ENCODE measurements around the gene KRT1. TPM values are rescaled to one million over a fixed set of nuclear protein-coding genes. Genes with fewer than 3 reads are reported as not detected.

KRT1 gene
- total and polyA plus RNA-seq, 3 experiments from 2014 or later: 3.4 TPM; not detected in 2

GRCh38 chr12:52697058-52697582 lies 16.9 kb upstream of the KRT1 start:
- Histone ChIP-seq H3K27ac (ENCODE audit: low read depth, low read length) (no peak overlapping the region), H3K4me3 (ENCODE audit: low read length) (no peak overlapping the region), H3K4me1 (ENCODE audit: insufficient read depth, low read length) (peaks cover 5% of the 10 kb centered on the region), H3K27me3 (ENCODE audit: insufficient read depth, low read length, poor library complexity, severe bottlenecking) (no peaks in the 10 kb centered on the region), H3K36me3 (ENCODE audit: insufficient read depth, low read length) (no peaks in the 10 kb centered on the region), H3K9me3 (ENCODE audit: low read length) (no peaks in the 10 kb centered on the region)
- peaks cover 2 to 9% (median 5%) of the 10 kb centered on the region in 3 donors for H3K4me1 Mint-ChIP-seq
- H3K27me3 Mint-ChIP-seq: peaks cover 10 to 58% of the 10 kb centered on the region in 2 donors
- peaks cover 0 to 2% (median 0%) of the 10 kb centered on the region in 3 donors for H3K36me3 Mint-ChIP-seq
- H3K9me3 Mint-ChIP-seq: no peaks in the 10 kb centered on the region
- no peak for DNase-seq
- peak overlapping the region in 1 of 8 donors; percentile 92 for H3K27ac Mint-ChIP-seq
- ChIA-PET POLR2A (no interaction called here), CTCF (no interaction called here)
- H3K4me3 Mint-ChIP-seq: no peak overlapping the region

DNA sequence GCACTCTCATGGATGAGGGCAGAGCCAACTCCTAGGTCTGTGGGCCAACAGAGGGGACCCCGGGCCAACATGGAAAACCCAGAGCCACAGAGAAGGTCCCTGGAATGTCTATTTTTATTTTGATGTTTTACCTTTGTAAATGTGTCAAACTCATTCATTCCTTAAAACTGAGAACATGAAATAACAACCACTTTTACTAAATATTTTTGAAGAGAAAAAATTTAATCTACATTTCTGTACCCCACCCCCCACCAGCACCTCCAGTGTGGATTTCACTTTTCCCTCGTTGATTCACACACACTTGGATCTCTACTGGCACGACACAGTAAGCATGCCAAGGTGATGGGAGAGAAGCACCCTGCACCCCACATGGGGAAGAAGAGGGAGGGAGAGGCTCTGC lies 16.4 kb upstream of the KRT1 start:
- H3K4me3 Mint-ChIP-seq: no peak overlapping the region

DNA sequence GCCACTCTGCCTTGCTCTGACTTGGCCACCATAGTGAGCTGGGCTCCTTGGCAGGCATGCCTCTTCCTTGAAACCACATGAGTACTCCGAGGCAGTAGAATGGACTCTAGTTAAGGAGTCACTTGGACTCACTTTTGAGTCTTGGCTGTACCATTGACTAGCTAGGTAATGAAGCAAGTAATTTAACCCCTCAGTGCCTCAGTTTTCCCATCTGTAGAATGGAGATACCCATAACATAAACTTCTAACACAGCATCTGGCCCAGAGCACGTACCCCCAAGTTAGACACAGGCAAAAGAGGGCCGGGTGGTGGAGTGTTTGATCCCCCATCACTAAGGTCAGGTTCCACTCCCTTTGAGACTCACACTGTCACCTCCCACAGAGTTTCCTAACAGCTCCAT lies 14.8 kb upstream of the KRT1 start:
- CTCF ChIA-PET: no interaction called here
- no peak for DNase-seq

More for the DNA sequence above, 16.4 kb upstream of the KRT1 start:
- Histone ChIP-seq H3K27me3 (ENCODE audit: insufficient read depth, low read length, poor library complexity, severe bottlenecking) (no peaks in the 10 kb centered on the region), H3K27ac (ENCODE audit: low read depth, low read length) (no peak overlapping the region), H3K36me3 (ENCODE audit: insufficient read depth, low read length) (no peaks in the 10 kb centered on the region), H3K4me3 (ENCODE audit: low read length) (no peak overlapping the region), H3K9me3 (ENCODE audit: low read length) (no peaks in the 10 kb centered on the region), H3K4me1 (ENCODE audit: insufficient read depth, low read length) (peaks cover 10% of the 10 kb centered on the region)
- CTCF ChIA-PET: no interaction called here
- no peaks in the 10 kb centered on the region for H3K9me3 Mint-ChIP-seq
- H3K27me3 Mint-ChIP-seq: peaks cover 8 to 53% of the 10 kb centered on the region in 2 donors
- DNase-seq: no peak
- H3K4me1 Mint-ChIP-seq: peaks cover 5 to 14% (median 9%) of the 10 kb centered on the region in 3 donors
- no peak overlapping the region for H3K27ac Mint-ChIP-seq
- peaks cover 0 to 2% (median 0%) of the 10 kb centered on the region in 3 donors for H3K36me3 Mint-ChIP-seq
- POLR2A ChIA-PET: no interaction called here

DNA sequence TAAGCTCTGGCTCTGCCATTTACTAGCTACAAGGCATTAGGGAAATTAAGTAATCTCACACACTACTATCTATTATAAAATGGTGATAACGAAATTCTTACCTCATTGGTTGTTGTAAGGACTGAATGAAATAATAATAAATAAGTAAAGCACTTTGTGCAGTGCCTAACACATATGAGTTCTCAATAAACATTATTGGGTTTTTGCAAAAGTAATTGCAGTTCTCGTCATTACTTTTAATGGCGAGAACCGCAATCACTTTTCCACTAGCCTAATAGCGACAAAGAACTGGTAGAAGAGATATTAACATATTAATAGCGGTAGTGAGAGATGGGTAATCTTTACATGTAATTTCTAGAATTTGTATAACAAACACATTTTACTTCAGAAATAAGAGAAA lies 13.9 kb upstream of the KRT1 start:
- Mint-ChIP-seq H3K27ac (no peak overlapping the region), H3K9me3 (no peaks in the 10 kb centered on the region), H3K27me3 (peaks cover 12 to 47% of the 10 kb centered on the region in 2 donors), H3K36me3 (peaks cover 0 to 2% (median 0%) of the 10 kb centered on the region in 3 donors), H3K4me3 (no peak overlapping the region), H3K4me1 (peaks cover 13 to 33% (median 30%) of the 10 kb centered on the region in 3 donors)
- CTCF ChIA-PET: interaction anchor here (1.5 kb wide), 1 partner anchor 52 kb away, joined by 3 read pairs; no protein-coding TSS in a partner anchor
- POLR2A ChIA-PET: no interaction called here
- no peak overlapping the region for H3K4me3 ChIP-seq (ENCODE audit: low read length)
- H3K27ac ChIP-seq (ENCODE audit: low read depth, low read length): no peak overlapping the region
- no peaks in the 10 kb centered on the region for H3K36me3 ChIP-seq (ENCODE audit: insufficient read depth, low read length)
- DNase-seq: no peak
- H3K9me3 ChIP-seq (ENCODE audit: low read length): no peaks in the 10 kb centered on the region
- peaks cover 24% of the 10 kb centered on the region for H3K4me1 ChIP-seq (ENCODE audit: insufficient read depth, low read length)
- no peaks in the 10 kb centered on the region for H3K27me3 ChIP-seq (ENCODE audit: insufficient read depth, low read length, poor library complexity, severe bottlenecking)

More for the DNA sequence above, 14.8 kb upstream of the KRT1 start:
- H3K27ac ChIP-seq (ENCODE audit: low read depth, low read length): no peak overlapping the region
- Mint-ChIP-seq H3K4me3 (no peak overlapping the region), H3K9me3 (no peaks in the 10 kb centered on the region), H3K4me1 (peaks cover 13 to 29% (median 24%) of the 10 kb centered on the region in 3 donors), H3K27ac (peak overlapping the region in 1 of 8 donors; percentile 66), H3K36me3 (peaks cover 0 to 2% (median 0%) of the 10 kb centered on the region in 3 donors), H3K27me3 (peaks cover 12 to 52% of the 10 kb centered on the region in 2 donors)
- H3K27me3 ChIP-seq (ENCODE audit: insufficient read depth, low read length, poor library complexity, severe bottlenecking): no peaks in the 10 kb centered on the region
- H3K36me3 ChIP-seq (ENCODE audit: insufficient read depth, low read length): no peaks in the 10 kb centered on the region
- POLR2A ChIA-PET: no interaction called here
- no peaks in the 10 kb centered on the region for H3K9me3 ChIP-seq (ENCODE audit: low read length)
- H3K4me1 ChIP-seq (ENCODE audit: insufficient read depth, low read length): peaks cover 22% of the 10 kb centered on the region
- no peak overlapping the region for H3K4me3 ChIP-seq (ENCODE audit: low read length)

GRCh38 chr12:52693261-52693660 lies 13.1 kb upstream of the KRT1 start:
- peaks cover 13 to 33% (median 30%) of the 10 kb centered on the region in 3 donors for H3K4me1 Mint-ChIP-seq
- Histone ChIP-seq H3K36me3 (ENCODE audit: insufficient read depth, low read length) (no peaks in the 10 kb centered on the region), H3K9me3 (ENCODE audit: low read length) (no peaks in the 10 kb centered on the region), H3K27ac (ENCODE audit: low read depth, low read length) (no peak overlapping the region), H3K4me3 (ENCODE audit: low read length) (no peak overlapping the region), H3K4me1 (ENCODE audit: insufficient read depth, low read length) (peaks cover 24% of the 10 kb centered on the region), H3K27me3 (ENCODE audit: insufficient read depth, low read length, poor library complexity, severe bottlenecking) (no peaks in the 10 kb centered on the region)
- ChIA-PET POLR2A (no interaction called here), CTCF (interaction anchor here (1.5 to 2.1 kb wide), 2 partner anchors 12 to 51 kb away, joined by 3 to 7 read pairs; partner anchors contain the start of gene KRT1)
- H3K27ac Mint-ChIP-seq: peak overlapping the region in 1 of 8 donors; percentile 51
- no peak for DNase-seq
- H3K36me3 Mint-ChIP-seq: peaks cover 0 to 2% (median 0%) of the 10 kb centered on the region in 3 donors
- peaks cover 12 to 46% of the 10 kb centered on the region in 2 donors for H3K27me3 Mint-ChIP-seq
- peak overlapping the region in 2 of 7 donors; percentile 22 to 52 for H3K4me3 Mint-ChIP-seq
- no peaks in the 10 kb centered on the region for H3K9me3 Mint-ChIP-seq

DNA sequence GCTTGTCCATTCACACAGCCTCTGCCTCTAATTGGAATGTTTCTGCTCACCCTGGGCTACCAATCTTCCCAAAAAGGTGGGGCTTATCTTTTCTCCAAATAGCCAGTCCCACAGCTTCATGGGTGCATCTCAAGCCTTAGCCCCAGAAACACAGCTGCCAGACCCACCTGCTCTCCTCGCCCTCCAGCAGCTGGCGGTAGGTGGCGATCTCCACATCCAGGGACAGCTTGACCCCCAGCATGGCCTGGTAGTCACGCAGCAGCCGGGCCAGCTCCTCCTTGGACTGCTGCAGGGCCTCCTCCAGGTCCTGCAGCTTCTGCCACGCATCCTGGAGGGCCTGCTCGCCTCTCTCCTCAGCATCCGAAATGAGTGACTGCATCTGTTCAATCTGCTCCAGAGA lies 12.0 kb upstream of the KRT1 start:
- H3K4me1 Mint-ChIP-seq: peaks cover 22 to 43% (median 30%) of the 10 kb centered on the region in 3 donors
- H3K4me3 Mint-ChIP-seq: peak overlapping the region in 5 of 7 donors; percentile 6 to 90 (median 20)
- ChIA-PET CTCF (interaction anchor here (2.1 kb wide), 1 partner anchor 11 kb away, joined by 7 read pairs; the partner anchor contains the start of gene KRT1), POLR2A (no interaction called here)
- no peak for DNase-seq
- no peaks in the 10 kb centered on the region for H3K9me3 ChIP-seq (ENCODE audit: low read length)
- no peaks in the 10 kb centered on the region for H3K36me3 ChIP-seq (ENCODE audit: insufficient read depth, low read length)
- H3K27ac Mint-ChIP-seq: peak overlapping the region in 1 of 8 donors; percentile 52
- H3K4me3 ChIP-seq (ENCODE audit: low read length): no peak overlapping the region
- peaks cover 24% of the 10 kb centered on the region for H3K4me1 ChIP-seq (ENCODE audit: insufficient read depth, low read length)
- H3K27me3 Mint-ChIP-seq: peaks cover 10 to 42% of the 10 kb centered on the region in 2 donors
- H3K27ac ChIP-seq (ENCODE audit: low read depth, low read length): no peak overlapping the region
- H3K27me3 ChIP-seq (ENCODE audit: insufficient read depth, low read length, poor library complexity, severe bottlenecking): no peaks in the 10 kb centered on the region
- no peaks in the 10 kb centered on the region for H3K9me3 Mint-ChIP-seq
- H3K36me3 Mint-ChIP-seq: peaks cover 0 to 2% (median 0%) of the 10 kb centered on the region in 3 donors

DNA sequence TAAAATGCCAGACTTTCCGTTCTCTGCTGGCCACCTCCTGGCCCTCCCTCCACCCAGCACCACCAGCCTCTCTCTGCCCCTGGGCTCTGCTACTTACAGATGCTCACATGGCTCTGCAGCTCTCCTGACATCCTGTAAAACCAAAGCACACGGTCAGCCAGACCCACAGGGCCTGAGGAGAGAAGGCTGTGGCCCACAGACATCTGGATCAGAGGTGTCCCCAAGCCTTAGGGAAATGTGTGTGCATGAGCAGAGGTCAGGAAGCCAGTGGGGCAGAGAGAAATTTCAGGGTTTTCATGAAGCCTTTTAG lies 11.6 kb upstream of the KRT1 start:
- Mint-ChIP-seq H3K4me3 (peak overlapping the region; percentile 85 to 97 (median 90)), H3K27ac (peak overlapping the region in 5 of 8 donors; percentile 49 to 95 (median 80)), H3K27me3 (peaks cover 10 to 37% of the 10 kb centered on the region in 2 donors), H3K36me3 (peaks cover 0 to 2% (median 0%) of the 10 kb centered on the region in 3 donors), H3K4me1 (peaks cover 23 to 46% (median 30%) of the 10 kb centered on the region in 3 donors), H3K9me3 (no peaks in the 10 kb centered on the region)
- no peaks in the 10 kb centered on the region for H3K9me3 ChIP-seq (ENCODE audit: low read length)
- no peak overlapping the region for H3K4me3 ChIP-seq (ENCODE audit: low read length)
- ChIA-PET POLR2A (no interaction called here), CTCF (interaction anchor here (2.1 kb wide), 1 partner anchor 11 kb away, joined by 7 read pairs; the partner anchor contains the start of gene KRT1)
- peaks cover 24% of the 10 kb centered on the region for H3K4me1 ChIP-seq (ENCODE audit: insufficient read depth, low read length)
- no peaks in the 10 kb centered on the region for H3K27me3 ChIP-seq (ENCODE audit: insufficient read depth, low read length, poor library complexity, severe bottlenecking)
- no peaks in the 10 kb centered on the region for H3K36me3 ChIP-seq (ENCODE audit: insufficient read depth, low read length)
- DNase-seq: no peak
- H3K27ac ChIP-seq (ENCODE audit: low read depth, low read length): no peak overlapping the region

GRCh38 chr12:52691076-52691840 lies 11.1 kb upstream of the KRT1 start:
- no peaks in the 10 kb centered on the region for H3K9me3 Mint-ChIP-seq
- peaks cover 0 to 2% (median 0%) of the 10 kb centered on the region in 3 donors for H3K36me3 Mint-ChIP-seq
- H3K27ac Mint-ChIP-seq: peak overlapping the region in 7 of 8 donors; percentile 18 to 95 (median 78)
- peak overlapping the region; percentile 85 to 97 (median 90) for H3K4me3 Mint-ChIP-seq
- Histone ChIP-seq H3K4me3 (ENCODE audit: low read length) (peak overlapping the region; percentile 46), H3K36me3 (ENCODE audit: insufficient read depth, low read length) (no peaks in the 10 kb centered on the region), H3K4me1 (ENCODE audit: insufficient read depth, low read length) (peaks cover 24% of the 10 kb centered on the region), H3K27me3 (ENCODE audit: insufficient read depth, low read length, poor library complexity, severe bottlenecking) (no peaks in the 10 kb centered on the region), H3K9me3 (ENCODE audit: low read length) (no peaks in the 10 kb centered on the region), H3K27ac (ENCODE audit: low read depth, low read length) (no peak overlapping the region)
- DNase-seq: peak; percentile 27 to 72 (median 52)
- CTCF ChIA-PET: interaction anchor here (2.1 kb wide), 1 partner anchor 10 kb away, joined by 7 read pairs; the partner anchor contains the start of gene KRT1
- H3K27me3 Mint-ChIP-seq: peaks cover 8 to 41% of the 10 kb centered on the region in 2 donors
- H3K4me1 Mint-ChIP-seq: peaks cover 23 to 46% (median 30%) of the 10 kb centered on the region in 3 donors
- POLR2A ChIA-PET: interaction anchor here (0.8 kb wide), 1 partner anchor 81 kb away, joined by 4 read pairs; no protein-coding TSS in a partner anchor
